Hepatocyte (in vitro differentiated cells): ENCODE data around the gene CRYGA.

ENCODE experiments used
- CTCF ChIP-seq: fragments of 200-600 bp; sonication (generic); IDR thresholded peaks from 2 replicates; pipeline ENCODE4 v1.5.1; 2016; ENCODE audit warnings: antibody characterized with exemption, mild to moderate bottlenecking; ENCODE audit not compliant: poor library complexity
- EZH2 ChIP-seq: fragments of 200-600 bp; sonication (generic); IDR thresholded peaks from 2 replicates; pipeline ENCODE4 v1.6.1; 2016; ENCODE audit warnings: antibody characterized with exemption, mild to moderate bottlenecking, borderline replicate concordance
- EZH2phosphoT487 ChIP-seq: fragments of 200-600 bp; sonication (generic); IDR thresholded peaks from one replicate; pipeline ENCODE4 v1.6.1; 2018; ENCODE audit warnings: antibody characterized with exemption, mild to moderate bottlenecking, low read depth, moderate library complexity; ENCODE audit not compliant: unreplicated experiment, severe bottlenecking

GRCh38 chr2:208150956-208151355, 12.4 kb downstream of the CRYGA start:
- TF ChIP-seq EZH2phosphoT487 (no peak), CTCF (no peak), EZH2 (no peak)
